Measurements from ENCODE around the gene MAPKAPK3. TPM values are rescaled to one million over a fixed set of nuclear protein-coding genes. Genes with fewer than 3 reads are reported as not detected.

Gene MAPKAPK3
- total RNA-seq, 2 donors from 2014 or later = 23.6 to 29.3 TPM

DNA sequence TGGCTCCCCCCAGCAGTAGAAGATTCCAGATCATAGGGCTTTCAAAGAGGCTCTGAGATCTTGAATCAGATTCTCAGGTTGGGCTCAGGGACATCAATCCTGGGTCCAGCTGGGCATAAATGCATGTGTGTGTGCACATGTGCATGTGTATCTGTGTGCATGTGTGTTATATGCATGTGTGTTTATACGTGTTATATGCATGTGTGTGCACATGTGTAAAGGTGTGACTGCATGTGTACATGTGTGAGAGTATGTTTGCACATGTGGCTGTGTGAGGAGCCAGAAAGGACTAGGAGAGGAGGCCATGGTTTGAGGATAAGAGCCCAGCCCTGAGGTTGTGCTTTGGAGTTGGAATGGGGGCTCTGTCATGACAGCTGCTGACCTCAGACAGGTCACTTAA, 1.8 kb upstream of the MAPKAPK3 start:
- H3K4me3 ChIP-seq = no peak overlapping the region
- TF ChIP-seq, protein P1, sequence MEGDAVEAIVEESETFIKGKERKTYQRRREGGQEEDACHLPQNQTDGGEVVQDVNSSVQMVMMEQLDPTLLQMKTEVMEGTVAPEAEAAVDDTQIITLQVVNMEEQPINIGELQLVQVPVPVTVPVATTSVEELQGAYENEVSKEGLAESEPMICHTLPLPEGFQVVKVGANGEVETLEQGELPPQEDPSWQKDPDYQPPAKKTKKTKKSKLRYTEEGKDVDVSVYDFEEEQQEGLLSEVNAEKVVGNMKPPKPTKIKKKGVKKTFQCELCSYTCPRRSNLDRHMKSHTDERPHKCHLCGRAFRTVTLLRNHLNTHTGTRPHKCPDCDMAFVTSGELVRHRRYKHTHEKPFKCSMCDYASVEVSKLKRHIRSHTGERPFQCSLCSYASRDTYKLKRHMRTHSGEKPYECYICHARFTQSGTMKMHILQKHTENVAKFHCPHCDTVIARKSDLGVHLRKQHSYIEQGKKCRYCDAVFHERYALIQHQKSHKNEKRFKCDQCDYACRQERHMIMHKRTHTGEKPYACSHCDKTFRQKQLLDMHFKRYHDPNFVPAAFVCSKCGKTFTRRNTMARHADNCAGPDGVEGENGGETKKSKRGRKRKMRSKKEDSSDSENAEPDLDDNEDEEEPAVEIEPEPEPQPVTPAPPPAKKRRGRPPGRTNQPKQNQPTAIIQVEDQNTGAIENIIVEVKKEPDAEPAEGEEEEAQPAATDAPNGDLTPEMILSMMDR (IDR thresholded peaks at IDR 0.05) = no peak
- no peak for TF ChIP-seq POLR2A (IDR thresholded peaks at IDR 0.05)
- no peak overlapping the region for H3K27ac ChIP-seq
- intact Hi-C loops (cut with DNase I) = loop anchor here (2.0 kb wide), 1 partner anchor 42 kb away; no protein-coding TSS in a partner anchor
- H3K27me3 ChIP-seq = no peaks in the 10 kb centered on the region
- no peaks in the 10 kb centered on the region for H3K36me3 ChIP-seq (replicated peaks in 1 of 2; ENCODE audit: insufficient read depth in 1 of 2, low read depth in 2 of 2)
- WGBS, 2 donors = 45 to 61% methylated on average over 1 of the region's 1 CpG
- no peaks in the 10 kb centered on the region for H3K9me3 ChIP-seq
- ATAC-seq = no peak
- peaks cover 64% of the 10 kb centered on the region for H3K4me1 ChIP-seq
- DNase-seq = no peak

DNA sequence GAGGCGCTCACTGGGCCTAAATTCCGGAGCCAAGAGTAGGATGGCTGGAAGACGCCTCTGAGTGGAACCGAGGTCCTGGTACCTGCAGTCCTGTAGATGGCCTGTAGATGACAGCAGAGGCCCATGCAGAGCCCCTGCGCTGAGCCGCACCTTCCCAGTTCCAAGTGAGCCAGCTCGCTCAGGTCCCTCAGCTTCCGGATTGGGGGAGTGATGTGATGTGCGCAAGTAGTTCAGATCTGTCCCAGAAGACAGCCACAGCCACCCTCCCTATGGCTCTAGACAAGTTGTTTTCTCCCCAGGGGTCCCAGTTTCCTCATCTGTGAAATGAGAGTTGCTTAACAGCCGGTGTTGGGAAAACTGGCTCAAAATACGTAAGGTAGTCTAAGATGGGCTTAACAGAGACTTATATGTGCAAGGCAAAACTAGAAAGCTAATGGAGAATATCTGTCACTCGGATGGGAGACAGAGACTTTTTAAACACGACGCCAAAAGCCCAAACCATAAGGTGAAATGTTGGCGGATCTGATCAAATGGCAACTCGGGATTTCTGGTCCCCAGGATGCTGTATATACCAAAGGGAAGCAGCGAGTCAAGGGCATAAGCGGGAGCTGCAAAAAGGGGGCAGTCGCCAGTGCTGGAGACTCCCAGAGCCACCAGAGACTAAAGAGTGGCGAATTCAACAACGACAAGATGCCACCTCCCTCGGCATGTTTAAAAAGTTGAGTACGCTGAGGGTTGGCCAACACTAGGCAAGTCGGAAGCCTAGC, 765 bp upstream of the MAPKAPK3 start:
- intact Hi-C loops (cut with DNase I) = no loop called here
- H3K27ac ChIP-seq = peak overlapping the region; percentile 52 to 96 (median 94)
- WGBS, 2 donors = 0 to 1% methylated on average over 22 to 24 of the region's 24 CpGs
- H3K36me3 ChIP-seq (replicated peaks in 1 of 2; ENCODE audit: insufficient read depth in 1 of 2, low read depth in 2 of 2) = no peaks in the 10 kb centered on the region
- no peaks in the 10 kb centered on the region for H3K9me3 ChIP-seq
- peak; percentile 90 to 93 (median 92) for DNase-seq
- peak; percentile 64 for ATAC-seq
- peak overlapping the region in 1 of 2 donors; percentile 10 for H3K4me3 ChIP-seq
- peaks cover 58% of the 10 kb centered on the region for H3K4me1 ChIP-seq
- no peak for TF ChIP-seq POLR2A (IDR thresholded peaks at IDR 0.05)
- TF ChIP-seq, protein P1 (IDR thresholded peaks at IDR 0.05) = peak; percentile 98 to 100 (median 99)
- no peaks in the 10 kb centered on the region for H3K27me3 ChIP-seq

DNA sequence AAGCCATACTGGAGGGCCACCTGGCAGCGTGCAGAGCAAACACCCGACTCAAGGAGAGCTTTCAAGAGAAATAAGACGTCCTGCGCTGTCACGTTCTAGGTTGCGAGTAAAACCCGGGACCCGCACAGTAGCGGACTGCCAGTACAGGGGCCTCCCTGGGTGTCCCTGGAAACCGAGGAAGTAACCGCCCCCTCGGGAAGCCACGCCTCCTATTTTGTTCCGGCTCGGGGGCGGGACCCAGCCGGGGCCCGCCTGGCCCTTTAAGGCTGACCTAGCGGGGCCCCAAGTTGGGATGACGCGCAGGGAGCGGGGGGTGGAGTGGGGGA, 218 bp upstream of the MAPKAPK3 start:
- Histone ChIP-seq H3K9me3 (no peaks in the 10 kb centered on the region), H3K4me1 (peaks cover 56% of the 10 kb centered on the region), H3K4me3 (peak overlapping the region in 1 of 2 donors; percentile 10), H3K27ac (peak overlapping the region; percentile 87 to 96 (median 94)), H3K36me3 (replicated peaks in 1 of 2; ENCODE audit: insufficient read depth in 1 of 2, low read depth in 2 of 2) (no peaks in the 10 kb centered on the region), H3K27me3 (no peaks in the 10 kb centered on the region)
- peak; percentile 94 to 95 (median 94) for DNase-seq
- ATAC-seq = peak; percentile 74
- intact Hi-C loops (cut with DNase I) = no loop called here
- 0 to 1% methylated on average over 8 to 21 of the region's 22 CpGs for WGBS, 2 donors
- TF ChIP-seq, protein P1 (IDR thresholded peaks at IDR 0.05) = no peak
- TF ChIP-seq POLR2A (IDR thresholded peaks at IDR 0.05) = peak in 1 of 3 donors; percentile 41

DNA sequence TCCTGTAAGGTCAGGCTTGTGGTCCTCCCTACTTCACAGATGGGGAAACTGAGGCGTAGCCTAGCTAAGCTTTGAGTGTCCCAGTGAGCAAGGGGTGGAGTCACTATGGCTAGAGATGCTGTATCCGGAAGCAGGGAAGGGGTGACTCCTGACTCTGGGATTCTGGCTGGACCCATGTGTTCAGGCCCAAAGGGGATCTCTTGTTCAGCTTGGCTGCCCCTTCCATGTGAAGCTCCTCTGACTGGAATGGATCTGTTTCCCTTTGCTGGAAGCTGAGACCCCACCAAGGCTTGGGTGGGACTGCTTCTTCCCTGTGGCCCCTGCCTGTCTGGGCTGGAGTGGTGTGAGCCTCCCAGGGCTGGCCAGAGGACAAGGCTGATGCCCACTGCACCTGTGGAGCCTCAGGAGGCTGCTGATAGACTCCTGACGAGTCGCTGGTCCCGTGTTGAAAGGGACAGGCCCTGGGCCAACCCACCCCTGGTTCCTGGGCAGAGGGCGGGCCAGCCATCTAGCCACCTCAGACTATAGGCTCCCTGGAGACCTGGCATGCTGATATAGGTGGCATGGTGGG, 1.0 kb downstream of the MAPKAPK3 start:
- ATAC-seq (no peak), DNase-seq (no peak)
- Histone ChIP-seq H3K4me3 (peak overlapping the region; percentile 66 to 90), H3K27ac (peak overlapping the region; percentile 87 to 96 (median 94)), H3K36me3 (replicated peaks in 1 of 2; ENCODE audit: insufficient read depth in 1 of 2, low read depth in 2 of 2) (no peaks in the 10 kb centered on the region), H3K9me3 (no peaks in the 10 kb centered on the region), H3K27me3 (no peaks in the 10 kb centered on the region), H3K4me1 (peaks cover 47% of the 10 kb centered on the region)
- TF ChIP-seq POLR2A (IDR thresholded peaks at IDR 0.05) = no peak
- TF ChIP-seq, protein P1 (IDR thresholded peaks at IDR 0.05) = no peak
- intact Hi-C loops (cut with DNase I) = no loop called here
- WGBS, 2 donors = 15 to 42% methylated on average over 2 to 6 of the region's 6 CpGs

All from body of pancreas (tissue), 4 donors.